OCI-LY3 (cell line): ENCODE results near the gene COL24A1.

ENCODE experiments used
- EZH2phosphoT487 ChIP-seq: fragments of 200-600 bp; shearing (Covaris generic); IDR thresholded peaks from 2 replicates; pipeline ENCODE4 v1.6.1; 2018; ENCODE audit warnings: antibody characterized with exemption, mixed run types, low read depth
- TF ChIP-seq, protein P1 (sequence below): fragments of 200-600, 300-600 bp; sonication (generic); IDR thresholded peaks from 2 replicates; pipeline ENCODE4 v1.5.1; 2014; ENCODE audit warnings: antibody characterized with exemption, low read length, low read depth

- TF ChIP-seq, protein P1, sequence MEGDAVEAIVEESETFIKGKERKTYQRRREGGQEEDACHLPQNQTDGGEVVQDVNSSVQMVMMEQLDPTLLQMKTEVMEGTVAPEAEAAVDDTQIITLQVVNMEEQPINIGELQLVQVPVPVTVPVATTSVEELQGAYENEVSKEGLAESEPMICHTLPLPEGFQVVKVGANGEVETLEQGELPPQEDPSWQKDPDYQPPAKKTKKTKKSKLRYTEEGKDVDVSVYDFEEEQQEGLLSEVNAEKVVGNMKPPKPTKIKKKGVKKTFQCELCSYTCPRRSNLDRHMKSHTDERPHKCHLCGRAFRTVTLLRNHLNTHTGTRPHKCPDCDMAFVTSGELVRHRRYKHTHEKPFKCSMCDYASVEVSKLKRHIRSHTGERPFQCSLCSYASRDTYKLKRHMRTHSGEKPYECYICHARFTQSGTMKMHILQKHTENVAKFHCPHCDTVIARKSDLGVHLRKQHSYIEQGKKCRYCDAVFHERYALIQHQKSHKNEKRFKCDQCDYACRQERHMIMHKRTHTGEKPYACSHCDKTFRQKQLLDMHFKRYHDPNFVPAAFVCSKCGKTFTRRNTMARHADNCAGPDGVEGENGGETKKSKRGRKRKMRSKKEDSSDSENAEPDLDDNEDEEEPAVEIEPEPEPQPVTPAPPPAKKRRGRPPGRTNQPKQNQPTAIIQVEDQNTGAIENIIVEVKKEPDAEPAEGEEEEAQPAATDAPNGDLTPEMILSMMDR: no peak
- no peak for TF ChIP-seq EZH2phosphoT487
Measured at GRCh38 chr1:85846706-85847105, 309.9 kb downstream of the COL24A1 start.
